Naive thymus-derived CD4-positive, alpha-beta T cell (primary cell): ENCODE measurements around the gene TELO2. TPM values are rescaled to one million over a fixed set of nuclear protein-coding genes. Genes with fewer than 3 reads are reported as not detected.

Experiments
- ATAC-seq: fragments of 150-1000 bp; cut with Tn5 transposase; 2 replicates; pipeline ENCODE4 v1.10.0; 2021; ENCODE audit warnings: mild to moderate bottlenecking, moderate library complexity
- CTCF ChIA-PET: fragments of 350-600 bp; sonication (Branson Sonifier 250); formaldehyde crosslinking; loops from one replicate; lab custom pipeline; 2021; ENCODE audit warnings: antibody characterized with exemption; lab: Charles Lee
- POLR2A ChIA-PET: fragments of 350-600 bp; sonication (Branson Sonifier 250); formaldehyde crosslinking; loops from one replicate; lab custom pipeline; 2021; ENCODE audit warnings: antibody characterized with exemption, inconsistent platforms; lab: Charles Lee
- DNase-seq, 9 donors: peaks; one replicate each; pipeline versions ENCODE4 v3.0.0 to v3.0.0-alpha.2; 2020 to 2022; ENCODE audit warnings: mixed read lengths in 1 of 9
- H3K27ac ChIP-seq: one replicate; pipeline ENCODE4 v1.7.0; 2013; ENCODE audit warnings: mild to moderate bottlenecking, low read depth, low read length, moderate library complexity
- H3K27me3 ChIP-seq, 2 donors: one replicate each; pipeline ENCODE4 v1.7.0; 2013; ENCODE audit warnings: low read length in 2 of 2, mild to moderate bottlenecking in 2 of 2, moderate library complexity in 2 of 2; ENCODE audit not compliant: control insufficient read depth in 2 of 2, insufficient read depth in 2 of 2
- H3K36me3 ChIP-seq, 3 experiments: 1 replicate in 2 of 3; 2 replicates in 1 of 3; pipeline ENCODE4 v1.7.0; 2013; ENCODE audit warnings: low read length in 3 of 3, mild to moderate bottlenecking in 3 of 3, moderate library complexity in 1 of 3; ENCODE audit not compliant: insufficient read depth in 3 of 3, control insufficient read depth in 2 of 3
- H3K4me1 ChIP-seq, 2 donors: one replicate each; pipeline ENCODE4 v1.7.0; 2013; ENCODE audit warnings: low read length in 2 of 2, mild to moderate bottlenecking in 2 of 2, moderate library complexity in 1 of 2; ENCODE audit not compliant: control insufficient read depth in 2 of 2, insufficient read depth in 2 of 2
- H3K4me3 ChIP-seq: 2 replicates; pipeline ENCODE4 v1.7.0; 2013; ENCODE audit warnings: mild to moderate bottlenecking, low read length
- H3K9me3 ChIP-seq, 3 experiments: 1 replicate in 2 of 3; 2 replicates in 1 of 3; pipeline ENCODE4 v1.7.0; 2013; ENCODE audit warnings: low read length in 3 of 3; ENCODE audit not compliant: control insufficient read depth in 2 of 3
- H3K27ac Mint-ChIP-seq, 9 donors: one replicate each; pipeline ENCODE4 v1.8.0; 2020 to 2022; ENCODE audit warnings: mixed read lengths in 9 of 9, mild to moderate bottlenecking in 8 of 9, moderate library complexity in 5 of 9, inconsistent platforms in 2 of 9
- H3K27me3 Mint-ChIP-seq, 5 donors: one replicate each; pipeline ENCODE4 v1.8.0; 2021 to 2022; ENCODE audit warnings: mixed read lengths in 5 of 5, mild to moderate bottlenecking in 1 of 5
- H3K36me3 Mint-ChIP-seq, 5 donors: one replicate each; pipeline ENCODE4 v1.8.0; 2020 to 2022; ENCODE audit warnings: mixed read lengths in 5 of 5, mild to moderate bottlenecking in 3 of 5, inconsistent platforms in 1 of 5
- H3K4me1 Mint-ChIP-seq, 7 donors: one replicate each; pipeline ENCODE4 v1.8.0; 2020 to 2022; ENCODE audit warnings: mixed read lengths in 7 of 7, mild to moderate bottlenecking in 3 of 7, inconsistent platforms in 1 of 7
- H3K4me3 Mint-ChIP-seq, 10 donors: one replicate each; pipeline ENCODE4 v1.8.0; 2020 to 2022; ENCODE audit warnings: mild to moderate bottlenecking in 10 of 10, mixed read lengths in 10 of 10, moderate library complexity in 6 of 10, inconsistent platforms in 2 of 10
- H3K9me3 Mint-ChIP-seq, 11 donors: one replicate each; pipeline ENCODE4 v1.8.0; 2020 to 2022; ENCODE audit warnings: mixed read lengths in 11 of 11, mild to moderate bottlenecking in 4 of 11, inconsistent platforms in 1 of 11, moderate library complexity in 1 of 11
- intact Hi-C, 2 donors: fragments of 100-400 bp; cut with micrococcal nuclease; formaldehyde crosslinking; loops; one replicate each; pipeline ENCODE4 v1.15.1; 2023
- polyA plus RNA-seq, 2 donors: library from polyadenylated mRNA; unstranded; fragments of 300-500 nt; fragmentation: Illumina TruSeq; gene quantifications; one replicate each; pipeline ENCODE4 v1.2.3, GENCODE V29; 2021
- total RNA-seq, 6 experiments: library from RNA in 5 of 6; stranded (reverse) in 5 of 6; gene quantifications; 1 replicate in 5 of 6; 2 replicates in 1 of 6; pipeline ENCODE4 v1.2.3 and lab custom pipeline; 2021 to 2026

TELO2 gene
- total and polyA plus RNA-seq, 7 experiments from 2014 or later, result 10.5 to 58.9 (median 50.2) TPM

- ATAC-seq, result no peak
- Mint-ChIP-seq H3K36me3 (peaks cover 0 to 7% (median 0%) of the 10 kb centered on the region in 5 donors), H3K9me3 (peaks cover 0 to 1% (median 0%) of the 10 kb centered on the region in 11 donors), H3K4me3 (peak overlapping the region; percentile 80 to 99 (median 92)), H3K4me1 (peaks cover 9 to 20% (median 10%) of the 10 kb centered on the region in 7 donors), H3K27me3 (no peaks in the 10 kb centered on the region), H3K27ac (peak overlapping the region in 6 of 9 donors; percentile 46 to 97 (median 72))
- CTCF ChIA-PET, result no interaction called here
- intact Hi-C loops, result loop anchor here in 1 of 2 donors (5.0 to 10.0 kb wide), 4 partner anchors 211 to 1018 kb away; partner anchors contain the start of genes ATP6V0C, MAPK8IP3, MSRB1 and TRAF7
- POLR2A ChIA-PET, result interaction anchor here (1.7 to 4.4 kb wide), 5 partner anchors 8 to 212 kb away, joined by 5 to 38 read pairs (median 8); partner anchors contain the start of genes MAPK8IP3 and TMEM204
- DNase-seq, result no peak
- Histone ChIP-seq H3K4me1 (peaks cover 12 to 17% of the 10 kb centered on the region in 2 donors), H3K27me3 (no peaks in the 10 kb centered on the region), H3K27ac (peak overlapping the region; percentile 88), H3K4me3 (peak overlapping the region; percentile 59), H3K36me3 (peaks cover 0 to 54% (median 0%) of the 10 kb centered on the region in 3 experiments), H3K9me3 (no peaks in the 10 kb centered on the region)
Observed at GRCh38 chr16:1494129-1494640, 1.0 kb downstream of the TELO2 start.

GRCh38 chr16:1494711-1495110 is 1.6 kb downstream of the TELO2 start:
- ChIA-PET POLR2A (interaction anchor here (0.8 to 2.9 kb wide), 3 partner anchors 8 to 43 kb away, joined by 3 to 13 read pairs (median 5); no protein-coding TSS in a partner anchor), CTCF (no interaction called here)

GRCh38 chr16:1495211-1495888 is 2.2 kb downstream of the TELO2 start:
- Histone ChIP-seq H3K27me3 (no peaks in the 10 kb centered on the region), H3K4me1 (peaks cover 12 to 17% of the 10 kb centered on the region in 2 donors), H3K36me3 (peaks cover 0 to 63% (median 0%) of the 10 kb centered on the region in 3 experiments), H3K9me3 (no peaks in the 10 kb centered on the region), H3K27ac (no peak overlapping the region), H3K4me3 (no peak overlapping the region)
- Mint-ChIP-seq H3K36me3 (peaks cover 0 to 7% (median 0%) of the 10 kb centered on the region in 5 donors), H3K27ac (peak overlapping the region in 1 of 9 donors; percentile 33), H3K9me3 (peaks cover 0 to 1% (median 0%) of the 10 kb centered on the region in 11 donors), H3K4me1 (peaks cover 9 to 20% (median 10%) of the 10 kb centered on the region in 7 donors), H3K4me3 (peak overlapping the region in 5 of 10 donors; percentile 32 to 99 (median 61)), H3K27me3 (no peaks in the 10 kb centered on the region)
- ChIA-PET POLR2A (interaction anchor here (0.8 kb wide), 1 partner anchor 28 kb away, joined by 3 read pairs; no protein-coding TSS in a partner anchor), CTCF (no interaction called here)
- DNase-seq, result no peak
- intact Hi-C loops, result loop anchor here in 1 of 2 donors (10.0 kb wide), 2 partner anchors 209 to 659 kb away; partner anchors contain the start of genes MAPK8IP3 and TRAF7
- ATAC-seq, result no peak

More at GRCh38 chr16:1494711-1495110, 1.6 kb downstream of the TELO2 start:
- intact Hi-C loops, result loop anchor here in 1 of 2 donors (5.0 to 10.0 kb wide), 4 partner anchors 210 to 1018 kb away; partner anchors contain the start of genes ATP6V0C, MAPK8IP3, MSRB1 and TRAF7
- no peak for DNase-seq
- peaks cover 0 to 57% (median 0%) of the 10 kb centered on the region in 3 experiments for H3K36me3 ChIP-seq
- peaks cover 12 to 17% of the 10 kb centered on the region in 2 donors for H3K4me1 ChIP-seq
- H3K9me3 Mint-ChIP-seq, result peaks cover 0 to 1% (median 0%) of the 10 kb centered on the region in 11 donors
- no peak overlapping the region for H3K27ac ChIP-seq
- H3K27me3 ChIP-seq, result no peaks in the 10 kb centered on the region
- peak overlapping the region in 2 of 9 donors; percentile 46 to 97 for H3K27ac Mint-ChIP-seq
- H3K36me3 Mint-ChIP-seq, result peaks cover 0 to 7% (median 0%) of the 10 kb centered on the region in 5 donors
- H3K27me3 Mint-ChIP-seq, result no peaks in the 10 kb centered on the region
- peaks cover 9 to 20% (median 10%) of the 10 kb centered on the region in 7 donors for H3K4me1 Mint-ChIP-seq
- H3K9me3 ChIP-seq, result no peaks in the 10 kb centered on the region
- no peak overlapping the region for H3K4me3 ChIP-seq
- peak overlapping the region; percentile 80 to 99 (median 92) for H3K4me3 Mint-ChIP-seq
- no peak for ATAC-seq

- Histone ChIP-seq H3K4me1 (peaks cover 12 to 17% of the 10 kb centered on the region in 2 donors), H3K27me3 (no peaks in the 10 kb centered on the region), H3K4me3 (no peak overlapping the region), H3K9me3 (no peaks in the 10 kb centered on the region), H3K36me3 (peaks cover 0 to 68% (median 0%) of the 10 kb centered on the region in 3 experiments), H3K27ac (no peak overlapping the region)
- ChIA-PET POLR2A (interaction anchor here (0.5 kb wide), 1 partner anchor 125 kb away, joined by 3 read pairs; no protein-coding TSS in a partner anchor), CTCF (no interaction called here)
- intact Hi-C loops, result loop anchor here in 1 of 2 donors (10.0 kb wide), 2 partner anchors 209 to 659 kb away; partner anchors contain the start of genes MAPK8IP3 and TRAF7
- Mint-ChIP-seq H3K4me1 (peaks cover 9 to 20% (median 10%) of the 10 kb centered on the region in 7 donors), H3K9me3 (peaks cover 0 to 1% (median 0%) of the 10 kb centered on the region in 11 donors), H3K27me3 (no peaks in the 10 kb centered on the region), H3K4me3 (peak overlapping the region in 1 of 10 donors; percentile 92), H3K27ac (no peak overlapping the region), H3K36me3 (peaks cover 0 to 7% (median 0%) of the 10 kb centered on the region in 5 donors)
- DNase-seq (no peak), ATAC-seq (no peak)
Observed at GRCh38 chr16:1495889-1496262, 2.7 kb downstream of the TELO2 start.

- H3K4me1 ChIP-seq, result peaks cover 12 to 17% of the 10 kb centered on the region in 2 donors
- intact Hi-C loops, result loop anchor here in 1 of 2 donors (10.0 kb wide), 2 partner anchors 208 to 658 kb away; partner anchors contain the start of genes MAPK8IP3 and TRAF7
- no peaks in the 10 kb centered on the region for H3K27me3 ChIP-seq
- DNase-seq (no peak), ATAC-seq (no peak)
- Mint-ChIP-seq H3K27me3 (no peaks in the 10 kb centered on the region), H3K27ac (peak overlapping the region in 1 of 9 donors; percentile 43), H3K4me1 (peaks cover 9 to 20% (median 10%) of the 10 kb centered on the region in 7 donors), H3K9me3 (peaks cover 0 to 1% (median 0%) of the 10 kb centered on the region in 11 donors), H3K4me3 (peak overlapping the region in 6 of 10 donors; percentile 5 to 72 (median 12)), H3K36me3 (peaks cover 0 to 7% (median 0%) of the 10 kb centered on the region in 5 donors)
- H3K9me3 ChIP-seq, result no peaks in the 10 kb centered on the region
- no peak overlapping the region for H3K27ac ChIP-seq
- H3K36me3 ChIP-seq, result peaks cover 0 to 74% (median 0%) of the 10 kb centered on the region in 3 experiments
- ChIA-PET CTCF (no interaction called here), POLR2A (interaction anchor here (0.5 kb wide), 1 partner anchor 126 kb away, joined by 3 read pairs; no protein-coding TSS in a partner anchor)
- no peak overlapping the region for H3K4me3 ChIP-seq
Observed at GRCh38 chr16:1496464-1496863, 3.3 kb downstream of the TELO2 start.
